Ishikawa (cell line): ENCODE results near the gene EDN1.

Source experiments
- CEBPB ChIP-seq: IDR thresholded peaks from 2 replicates; pipeline ENCODE4 v1.6.1; 2012
- CREB1 ChIP-seq: IDR thresholded peaks from 2 replicates; pipeline ENCODE4 v1.6.1; 2012; ENCODE audit warnings: low read depth
- EGR1 ChIP-seq: IDR thresholded peaks from 2 replicates; pipeline ENCODE4 v1.6.1; 2012
- EP300 ChIP-seq: IDR thresholded peaks from 2 replicates; pipeline ENCODE4 v1.6.1; 2012; ENCODE audit warnings: borderline replicate concordance
- FOXM1 ChIP-seq: IDR thresholded peaks from 2 replicates; pipeline ENCODE4 v1.6.1; 2012; ENCODE audit warnings: low read depth, borderline replicate concordance
- MAX ChIP-seq: IDR thresholded peaks from 2 replicates; pipeline ENCODE4 v1.6.1; 2012
- NFIC ChIP-seq: IDR thresholded peaks from 2 replicates; pipeline ENCODE4 v1.6.1; 2012
- RAD21 ChIP-seq: IDR thresholded peaks from 2 replicates; pipeline ENCODE4 v1.6.1; 2012; ENCODE audit warnings: low read depth
- REST ChIP-seq: IDR thresholded peaks from 2 replicates; pipeline ENCODE4 v1.6.1; 2012; ENCODE audit warnings: low read depth, mild to moderate bottlenecking
- TAF1 ChIP-seq: IDR thresholded peaks from 2 replicates; pipeline ENCODE4 v1.6.1; 2012; ENCODE audit warnings: low read depth, mild to moderate bottlenecking
- TCF12 ChIP-seq: IDR thresholded peaks from 2 replicates; pipeline ENCODE4 v1.6.1; 2012; ENCODE audit warnings: low read depth
- TEAD4 ChIP-seq: IDR thresholded peaks from 2 replicates; pipeline ENCODE4 v1.6.1; 2012
- USF1 ChIP-seq: IDR thresholded peaks from 2 replicates; pipeline ENCODE4 v1.6.1; 2012
- YY1 ChIP-seq: IDR thresholded peaks from 2 replicates; pipeline ENCODE4 v1.6.1; 2012; ENCODE audit warnings: low read depth
- ZBTB7A ChIP-seq: IDR thresholded peaks from 2 replicates; pipeline ENCODE4 v1.6.1; 2012; ENCODE audit warnings: low read depth

The EDN1 gene

DNA sequence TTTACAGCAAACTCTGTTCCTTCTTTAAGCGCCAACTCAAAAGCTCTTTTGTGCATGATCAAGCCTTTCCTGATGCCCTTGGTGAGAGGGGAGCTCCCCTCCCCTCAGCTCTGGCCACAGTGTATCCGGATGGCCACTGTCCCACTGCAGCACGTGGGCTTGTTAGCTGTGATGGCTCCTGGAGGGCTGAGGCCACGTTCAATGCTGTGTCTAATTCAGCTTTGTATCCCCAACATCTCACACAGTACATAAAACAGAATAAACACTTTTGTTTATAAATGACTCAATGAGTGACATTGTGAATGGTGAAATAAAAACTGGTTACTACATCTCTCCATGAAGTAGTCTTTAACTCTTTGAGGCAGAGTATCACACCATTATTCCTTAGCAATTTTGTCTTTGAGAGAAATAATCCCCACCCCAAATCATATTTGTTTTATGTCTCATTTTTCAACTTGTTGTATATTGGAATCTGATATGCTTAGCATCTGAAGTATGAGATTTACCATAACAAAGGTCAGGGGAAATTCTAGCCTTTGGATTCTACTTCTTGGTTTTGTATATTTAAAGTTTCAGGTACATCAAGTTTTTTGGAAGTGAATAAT lies 44.5 kb downstream of the EDN1 start:
- TF ChIP-seq EGR1 (no peak), TCF12 (no peak), CEBPB (no peak), USF1 (no peak), REST (no peak), NFIC (no peak), MAX (no peak), CREB1 (no peak), YY1 (no peak), TAF1 (no peak), TEAD4 (no peak), RAD21 (no peak)

DNA sequence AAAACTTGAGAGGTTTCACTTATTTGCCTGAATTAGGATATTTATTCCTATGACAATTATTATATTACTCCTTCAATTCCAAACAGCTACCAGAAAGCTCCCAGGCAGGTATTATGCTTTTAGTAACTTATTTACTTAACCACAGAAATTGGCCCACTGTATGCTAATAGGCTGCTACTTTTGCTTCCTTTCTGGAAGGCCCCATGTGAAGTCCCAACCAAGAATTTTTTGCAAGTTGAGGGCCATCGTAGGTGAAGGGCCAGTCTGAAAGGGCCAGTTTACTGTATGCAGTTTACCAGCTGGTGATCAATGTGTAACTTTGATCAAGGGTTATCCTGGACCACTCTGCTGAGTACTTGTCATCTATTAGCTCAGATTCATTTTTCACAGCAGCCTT lies 45.0 kb downstream of the EDN1 start:
- TF ChIP-seq EP300 (no peak), RAD21 (no peak), USF1 (no peak), MAX (no peak), TCF12 (no peak), CREB1 (no peak), CEBPB (no peak)

DNA sequence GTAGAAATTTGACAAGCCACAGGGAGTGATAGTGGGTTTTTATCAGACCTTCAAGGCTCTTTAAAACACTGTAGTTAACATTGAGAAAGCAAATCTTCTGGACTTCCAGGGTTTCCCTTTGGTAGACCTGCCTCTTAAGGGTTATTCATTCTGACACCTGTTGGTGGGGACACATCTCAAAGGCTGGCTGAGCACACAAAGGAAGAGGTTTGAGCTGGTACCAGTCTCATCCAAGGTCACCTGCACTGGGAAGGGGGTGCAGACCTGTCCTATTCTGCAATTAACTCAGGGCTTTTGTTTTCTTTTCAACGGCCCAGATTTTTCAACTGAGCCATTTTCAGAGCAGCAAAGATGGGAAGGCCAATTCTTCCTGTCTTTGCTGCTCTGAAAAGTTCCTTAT lies 45.6 kb downstream of the EDN1 start:
- TF ChIP-seq USF1 (no peak), TAF1 (no peak), RAD21 (no peak), MAX (no peak), CREB1 (no peak), EGR1 (no peak), YY1 (no peak), EP300 (no peak)

GRCh38 chr6:12336121-12336971 lies 46.2 kb downstream of the EDN1 start:
- no peak for TF ChIP-seq ZBTB7A
- TF ChIP-seq RAD21, result no peak
- TF ChIP-seq NFIC, result no peak
- no peak for TF ChIP-seq CEBPB
- TF ChIP-seq TEAD4, result no peak
- no peak for TF ChIP-seq USF1
- no peak for TF ChIP-seq EGR1
- no peak for TF ChIP-seq EP300
- TF ChIP-seq MAX, result no peak
- no peak for TF ChIP-seq TCF12
- no peak for TF ChIP-seq TAF1
- no peak for TF ChIP-seq CREB1
- no peak for TF ChIP-seq YY1

- TF ChIP-seq CEBPB, result no peak
- no peak for TF ChIP-seq TAF1
- TF ChIP-seq NFIC, result no peak
- no peak for TF ChIP-seq TEAD4
- no peak for TF ChIP-seq FOXM1
- TF ChIP-seq RAD21, result no peak
- TF ChIP-seq EP300, result no peak
- no peak for TF ChIP-seq CREB1
- no peak for TF ChIP-seq USF1
- TF ChIP-seq YY1, result no peak
- no peak for TF ChIP-seq REST
Observed at GRCh38 chr6:12339022-12339421, 48.9 kb downstream of the EDN1 start.
